ENCODE data around the gene STIM2. TPM values are rescaled to one million over a fixed set of nuclear protein-coding genes. Genes with fewer than 3 reads are reported as not detected.

Gene STIM2
- total RNA-seq, 1 donor from 2014 or later: 35.5 TPM

- H3K36me3 Mint-ChIP-seq (ENCODE audit: low read depth): peaks cover 44% of the 10 kb centered on the region
- no peaks in the 10 kb centered on the region for H3K27me3 Mint-ChIP-seq (ENCODE audit: low read depth)
- intact Hi-C loops (cut with micrococcal nuclease): loop anchor here (2.0 to 10.0 kb wide), 3 partner anchors 47 to 1091 kb away; partner anchors contain the start of gene SMIM20
- no peak for DNase-seq (ENCODE audit: low spot score)
- peaks cover 27% of the 10 kb centered on the region for H3K4me1 Mint-ChIP-seq (ENCODE audit: low read depth)
- no peak overlapping the region for H3K27ac Mint-ChIP-seq
- no peak overlapping the region for H3K4me3 Mint-ChIP-seq (ENCODE audit: low read depth)
- no peaks in the 10 kb centered on the region for H3K9me3 Mint-ChIP-seq
Measured at GRCh38 chr4:27005905-27006590, 145.4 kb downstream of the STIM2 start.

- peaks cover 27% of the 10 kb centered on the region for H3K4me1 Mint-ChIP-seq (ENCODE audit: low read depth)
- H3K36me3 Mint-ChIP-seq (ENCODE audit: low read depth): peaks cover 43% of the 10 kb centered on the region
- no peaks in the 10 kb centered on the region for H3K9me3 Mint-ChIP-seq
- no peak overlapping the region for H3K27ac Mint-ChIP-seq
- no peaks in the 10 kb centered on the region for H3K27me3 Mint-ChIP-seq (ENCODE audit: low read depth)
- intact Hi-C loops (cut with micrococcal nuclease): loop anchor here (10.0 kb wide), 2 partner anchors 992 to 1092 kb away; partner anchors contain the start of gene SMIM20
- no peak for DNase-seq (ENCODE audit: low spot score)
- H3K4me3 Mint-ChIP-seq (ENCODE audit: low read depth): no peak overlapping the region
Measured at GRCh38 chr4:27006646-27007045, 146.0 kb downstream of the STIM2 start.

GRCh38 chr4:27007507-27007906 is 146.9 kb downstream of the STIM2 start:
- Mint-ChIP-seq H3K9me3 (no peaks in the 10 kb centered on the region), H3K27ac (no peak overlapping the region), H3K4me1 (ENCODE audit: low read depth) (peaks cover 25% of the 10 kb centered on the region), H3K27me3 (ENCODE audit: low read depth) (no peaks in the 10 kb centered on the region), H3K36me3 (ENCODE audit: low read depth) (peaks cover 38% of the 10 kb centered on the region), H3K4me3 (ENCODE audit: low read depth) (no peak overlapping the region)
- intact Hi-C loops (cut with micrococcal nuclease): loop anchor here (10.0 kb wide), 2 partner anchors 993 to 1093 kb away; partner anchors contain the start of gene SMIM20
- no peak for DNase-seq (ENCODE audit: low spot score)

- H3K27me3 Mint-ChIP-seq (ENCODE audit: low read depth): no peaks in the 10 kb centered on the region
- H3K36me3 Mint-ChIP-seq (ENCODE audit: low read depth): peaks cover 33% of the 10 kb centered on the region
- peaks cover 16% of the 10 kb centered on the region for H3K4me1 Mint-ChIP-seq (ENCODE audit: low read depth)
- DNase-seq (ENCODE audit: low spot score): no peak
- no peak overlapping the region for H3K27ac Mint-ChIP-seq
- H3K9me3 Mint-ChIP-seq: no peaks in the 10 kb centered on the region
- intact Hi-C loops (cut with micrococcal nuclease): loop anchor here (10.0 kb wide), 2 partner anchors 994 to 1094 kb away; partner anchors contain the start of gene SMIM20
- no peak overlapping the region for H3K4me3 Mint-ChIP-seq (ENCODE audit: low read depth)
Measured at GRCh38 chr4:27008679-27009078, 148.0 kb downstream of the STIM2 start.

- Mint-ChIP-seq H3K27ac (no peak overlapping the region), H3K9me3 (no peaks in the 10 kb centered on the region), H3K27me3 (ENCODE audit: low read depth) (no peaks in the 10 kb centered on the region), H3K36me3 (ENCODE audit: low read depth) (peaks cover 24% of the 10 kb centered on the region), H3K4me1 (ENCODE audit: low read depth) (peaks cover 9% of the 10 kb centered on the region), H3K4me3 (ENCODE audit: low read depth) (no peak overlapping the region)
- intact Hi-C loops (cut with micrococcal nuclease): loop anchor here (10.0 kb wide), 2 partner anchors 995 to 1095 kb away; partner anchors contain the start of gene SMIM20
- DNase-seq (ENCODE audit: low spot score): no peak
Measured at GRCh38 chr4:27009539-27009938, 148.9 kb downstream of the STIM2 start.

- Mint-ChIP-seq H3K4me1 (ENCODE audit: low read depth) (peaks cover 9% of the 10 kb centered on the region), H3K27ac (no peak overlapping the region), H3K36me3 (ENCODE audit: low read depth) (peaks cover 22% of the 10 kb centered on the region), H3K9me3 (no peaks in the 10 kb centered on the region), H3K4me3 (ENCODE audit: low read depth) (no peak overlapping the region), H3K27me3 (ENCODE audit: low read depth) (no peaks in the 10 kb centered on the region)
- peak; percentile 26 for DNase-seq (ENCODE audit: low spot score)
- intact Hi-C loops (cut with micrococcal nuclease): loop anchor here (1.0 to 5.0 kb wide), 3 partner anchors 263 to 551 kb away; no protein-coding TSS in a partner anchor
Measured at GRCh38 chr4:27010334-27010940, 149.8 kb downstream of the STIM2 start.

- intact Hi-C loops (cut with micrococcal nuclease): loop anchor here (5.0 kb wide), 2 partner anchors 264 to 279 kb away; no protein-coding TSS in a partner anchor
- no peak for DNase-seq (ENCODE audit: low spot score)
- Mint-ChIP-seq H3K4me3 (ENCODE audit: low read depth) (no peak overlapping the region), H3K27me3 (ENCODE audit: low read depth) (no peaks in the 10 kb centered on the region), H3K4me1 (ENCODE audit: low read depth) (peaks cover 11% of the 10 kb centered on the region), H3K36me3 (ENCODE audit: low read depth) (peaks cover 31% of the 10 kb centered on the region), H3K9me3 (peaks cover 7% of the 10 kb centered on the region), H3K27ac (no peak overlapping the region)
Measured at GRCh38 chr4:27011401-27011800, 150.8 kb downstream of the STIM2 start.

- no peak for DNase-seq (ENCODE audit: low spot score)
- no peak overlapping the region for H3K27ac Mint-ChIP-seq
- H3K9me3 Mint-ChIP-seq: peaks cover 7% of the 10 kb centered on the region
- intact Hi-C loops (cut with micrococcal nuclease): loop anchor here (5.0 kb wide), 2 partner anchors 266 to 281 kb away; no protein-coding TSS in a partner anchor
- no peaks in the 10 kb centered on the region for H3K27me3 Mint-ChIP-seq (ENCODE audit: low read depth)
- peaks cover 21% of the 10 kb centered on the region for H3K4me1 Mint-ChIP-seq (ENCODE audit: low read depth)
- H3K36me3 Mint-ChIP-seq (ENCODE audit: low read depth): peaks cover 37% of the 10 kb centered on the region
- H3K4me3 Mint-ChIP-seq (ENCODE audit: low read depth): no peak overlapping the region
Measured at GRCh38 chr4:27013012-27013411, 152.4 kb downstream of the STIM2 start.

GRCh38 chr4:27016551-27016950 is 155.9 kb downstream of the STIM2 start:
- Mint-ChIP-seq H3K36me3 (ENCODE audit: low read depth) (peaks cover 45% of the 10 kb centered on the region), H3K4me1 (ENCODE audit: low read depth) (peaks cover 23% of the 10 kb centered on the region), H3K9me3 (peaks cover 7% of the 10 kb centered on the region), H3K27ac (no peak overlapping the region), H3K27me3 (ENCODE audit: low read depth) (no peaks in the 10 kb centered on the region), H3K4me3 (ENCODE audit: low read depth) (no peak overlapping the region)
- DNase-seq (ENCODE audit: low spot score): no peak
- intact Hi-C loops (cut with micrococcal nuclease): no loop called here

GRCh38 chr4:27017623-27018022 is 157.0 kb downstream of the STIM2 start:
- Mint-ChIP-seq H3K4me3 (ENCODE audit: low read depth) (no peak overlapping the region), H3K4me1 (ENCODE audit: low read depth) (peaks cover 23% of the 10 kb centered on the region), H3K36me3 (ENCODE audit: low read depth) (peaks cover 50% of the 10 kb centered on the region), H3K27me3 (ENCODE audit: low read depth) (no peaks in the 10 kb centered on the region), H3K27ac (no peak overlapping the region), H3K9me3 (peaks cover 7% of the 10 kb centered on the region)
- no peak for DNase-seq (ENCODE audit: low spot score)
- intact Hi-C loops (cut with micrococcal nuclease): no loop called here

- peaks cover 23% of the 10 kb centered on the region for H3K4me1 Mint-ChIP-seq (ENCODE audit: low read depth)
- DNase-seq (ENCODE audit: low spot score): no peak
- intact Hi-C loops (cut with micrococcal nuclease): no loop called here
- no peak overlapping the region for H3K4me3 Mint-ChIP-seq (ENCODE audit: low read depth)
- peaks cover 52% of the 10 kb centered on the region for H3K36me3 Mint-ChIP-seq (ENCODE audit: low read depth)
- no peaks in the 10 kb centered on the region for H3K27me3 Mint-ChIP-seq (ENCODE audit: low read depth)
- H3K9me3 Mint-ChIP-seq: peaks cover 7% of the 10 kb centered on the region
- H3K27ac Mint-ChIP-seq: no peak overlapping the region
Measured at GRCh38 chr4:27018076-27018475, 157.4 kb downstream of the STIM2 start.

GRCh38 chr4:27018910-27019309 is 158.3 kb downstream of the STIM2 start:
- no peak for DNase-seq (ENCODE audit: low spot score)
- Mint-ChIP-seq H3K36me3 (ENCODE audit: low read depth) (peaks cover 60% of the 10 kb centered on the region), H3K4me1 (ENCODE audit: low read depth) (peaks cover 27% of the 10 kb centered on the region), H3K9me3 (peaks cover 7% of the 10 kb centered on the region), H3K27ac (no peak overlapping the region), H3K4me3 (ENCODE audit: low read depth) (no peak overlapping the region), H3K27me3 (ENCODE audit: low read depth) (no peaks in the 10 kb centered on the region)
- intact Hi-C loops (cut with micrococcal nuclease): no loop called here

GRCh38 chr4:27019766-27020165 is 159.1 kb downstream of the STIM2 start:
- Mint-ChIP-seq H3K36me3 (ENCODE audit: low read depth) (peaks cover 64% of the 10 kb centered on the region), H3K4me1 (ENCODE audit: low read depth) (peaks cover 24% of the 10 kb centered on the region), H3K4me3 (ENCODE audit: low read depth) (no peak overlapping the region), H3K27ac (no peak overlapping the region), H3K9me3 (peaks cover 7% of the 10 kb centered on the region), H3K27me3 (ENCODE audit: low read depth) (no peaks in the 10 kb centered on the region)
- no peak for DNase-seq (ENCODE audit: low spot score)
- intact Hi-C loops (cut with micrococcal nuclease): no loop called here

Data from activated T-helper 2 cell treated with anti-CD3 and anti-CD28 coated beads, Interferon-gamma antibody, Interleukin-2, Interleukin-4, amounts not matched to agents 10 μg/mL and 5 μg/mL and 100 μg/mL, durations not matched to agents 14 hours and 24 hours and 36 hours (primary cell).